GM18498 (cell line): ENCODE data around the gene HLA-B.
"Not testable (repeated sequence)": the region's sequence is repeated elsewhere in the genome, so short reads cannot be mapped to it uniquely, and the experiment has no call there.

Experiments used
- ATAC-seq: cut with Tn5 transposase; IDR thresholded peaks from one replicate; pipeline ENCODE4 v1.9.1; 2021; ENCODE audit warnings: mild to moderate bottlenecking, moderate library complexity; ENCODE audit not compliant: unreplicated experiment

Gene HLA-B

DNA sequence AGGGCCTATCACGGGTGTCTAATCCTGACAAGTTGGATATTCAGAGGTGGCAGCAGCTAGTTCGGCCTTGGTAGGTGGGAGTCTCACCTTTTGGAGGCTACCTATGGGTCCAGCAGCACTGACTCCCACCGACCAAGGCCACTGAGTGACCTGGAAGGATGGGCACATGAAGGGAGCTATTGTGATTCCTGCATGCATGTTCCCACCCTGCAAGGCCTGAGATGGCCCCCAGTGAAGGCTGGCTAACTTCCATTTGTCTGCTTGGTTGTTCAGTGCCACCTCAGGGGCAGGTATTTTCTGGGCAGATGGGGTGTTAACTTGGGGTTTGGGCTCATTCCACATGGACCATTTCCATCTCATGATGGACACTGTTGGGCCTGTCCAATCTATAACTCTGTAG, 28.1 kb upstream of the HLA-B start:
- ATAC-seq, result no peak

- no peak for ATAC-seq
These were observed 26.2 kb upstream of the HLA-B start for GRCh38 chr6:31383149-31383548.

DNA sequence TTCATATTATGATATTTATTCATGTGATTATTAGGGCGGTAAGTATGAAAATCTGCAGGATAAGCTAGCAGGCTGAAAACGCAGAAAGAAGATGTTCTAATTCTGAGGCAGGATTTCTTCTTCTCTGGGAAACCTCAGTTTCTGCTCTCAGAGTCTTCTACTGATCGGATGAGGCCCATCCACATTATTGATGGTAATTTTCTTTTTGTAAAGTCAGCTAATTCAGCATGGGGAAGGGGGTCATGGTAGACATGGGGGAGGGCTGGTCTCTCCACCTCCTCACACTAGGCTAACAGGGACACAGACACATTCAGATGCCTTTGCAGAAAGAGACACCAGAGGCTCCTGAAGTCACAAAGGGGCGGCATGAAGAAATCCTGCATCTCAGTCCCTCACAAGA, 24.7 kb upstream of the HLA-B start:
- ATAC-seq, result no peak

GRCh38 chr6:31379850-31380249, 22.9 kb upstream of the HLA-B start:
- no peak for ATAC-seq

DNA sequence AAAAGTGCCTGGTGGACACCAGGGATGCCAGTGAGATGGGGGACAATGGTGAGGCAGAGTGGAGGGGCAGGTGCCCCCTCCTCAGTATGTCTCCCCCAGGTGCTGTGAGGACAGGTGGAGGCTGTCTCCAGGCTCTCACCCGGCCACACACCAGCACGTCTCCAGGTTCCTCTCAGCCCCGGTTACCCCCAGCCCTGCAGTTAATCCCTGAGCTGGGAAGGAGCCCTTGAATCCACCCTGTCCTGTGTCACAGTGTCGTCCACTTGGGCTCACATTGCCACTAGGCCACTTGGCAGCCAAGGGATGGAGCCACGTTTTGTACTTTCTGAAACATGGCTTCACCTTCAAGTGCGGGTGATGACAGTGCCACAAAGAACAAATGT, 21.7 kb upstream of the HLA-B start:
- ATAC-seq, result no peak

- no peak for ATAC-seq
These were observed 21.2 kb upstream of the HLA-B start for GRCh38 chr6:31378062-31378720.

DNA sequence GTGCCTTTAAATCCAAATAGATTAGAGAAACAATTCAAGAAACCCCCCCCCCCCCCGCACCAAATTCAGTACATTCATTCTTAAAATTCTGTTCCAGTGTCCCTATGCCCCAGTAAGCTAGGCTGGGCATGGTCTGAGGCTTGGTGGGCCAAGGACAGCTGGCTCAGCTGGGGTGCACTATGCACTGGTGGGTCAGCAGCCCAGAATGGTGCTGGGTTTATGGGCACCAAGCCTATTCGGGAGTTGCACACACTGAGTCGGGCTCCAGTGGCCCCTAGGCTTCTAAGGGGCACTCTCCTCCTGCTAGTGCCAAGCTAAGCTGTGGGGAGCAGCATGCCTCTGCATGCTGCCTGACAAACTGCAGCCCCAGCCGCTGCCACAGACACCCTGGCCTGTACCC, 20.1 kb upstream of the HLA-B start:
- no peak for ATAC-seq

DNA sequence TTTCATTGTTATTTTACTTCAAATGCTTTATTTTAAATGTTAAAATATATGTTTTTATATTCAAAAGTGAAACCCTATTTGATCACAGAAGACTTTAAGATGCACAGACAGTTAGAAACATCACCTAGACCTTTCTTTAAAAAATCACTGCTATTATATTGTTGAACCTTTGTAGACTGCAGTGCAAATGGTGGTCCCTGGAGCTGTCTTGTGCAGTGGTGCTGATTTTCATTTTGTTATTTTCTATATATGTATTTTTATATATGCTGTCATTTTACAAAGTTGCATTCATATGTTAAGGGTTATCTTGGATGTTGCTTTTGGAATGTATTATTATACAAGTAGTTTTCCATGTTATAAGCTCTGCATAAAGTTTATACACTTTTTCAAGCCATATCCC, 18.7 kb upstream of the HLA-B start:
- ATAC-seq, result no peak

- ATAC-seq, result not testable (repeated sequence)
These were observed 17.1 kb upstream of the HLA-B start for GRCh38 chr6:31374118-31374517.

DNA sequence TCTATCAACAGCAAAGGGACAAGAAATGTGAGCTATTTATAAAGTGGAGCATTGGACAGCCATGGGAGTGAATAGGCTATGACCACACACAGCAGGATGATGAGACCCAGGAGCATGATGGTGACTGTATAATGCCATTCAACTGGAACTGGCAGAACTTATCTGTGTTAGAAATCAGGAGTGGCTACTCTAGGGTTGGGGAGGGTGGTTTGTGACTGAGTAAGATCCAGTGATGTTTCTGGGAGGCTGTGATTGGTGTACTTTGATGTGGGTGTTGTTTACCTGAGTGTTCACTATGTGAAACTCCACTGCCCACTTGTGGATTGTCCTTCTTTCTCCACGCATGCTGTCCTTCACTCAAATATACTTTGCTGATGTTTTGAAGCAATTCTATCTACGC, 11.5 kb upstream of the HLA-B start:
- ATAC-seq, result no peak

GRCh38 chr6:31366693-31367470, 9.9 kb upstream of the HLA-B start:
- no peak for ATAC-seq

- ATAC-seq, result no peak
These were observed 8.9 kb upstream of the HLA-B start for GRCh38 chr6:31365864-31366263.

DNA sequence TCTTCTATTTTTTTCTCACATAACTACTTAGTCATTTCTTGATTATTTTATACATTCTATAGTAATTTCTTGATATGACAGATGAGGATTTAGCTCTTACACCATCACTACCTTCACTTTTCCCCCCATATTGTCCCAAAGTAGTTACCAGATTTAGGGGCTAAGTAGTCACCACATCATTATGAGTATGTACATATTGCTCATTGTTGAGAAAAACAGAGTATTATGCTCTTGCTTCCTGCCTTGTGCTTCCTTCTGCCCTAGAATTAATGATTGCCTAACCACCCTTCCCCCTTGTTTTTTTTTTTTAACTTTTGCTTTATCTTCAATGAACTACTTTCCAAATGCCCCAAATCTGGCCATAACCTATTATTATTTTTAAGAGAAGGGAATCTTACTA, 6.8 kb upstream of the HLA-B start:
- no peak for ATAC-seq

DNA sequence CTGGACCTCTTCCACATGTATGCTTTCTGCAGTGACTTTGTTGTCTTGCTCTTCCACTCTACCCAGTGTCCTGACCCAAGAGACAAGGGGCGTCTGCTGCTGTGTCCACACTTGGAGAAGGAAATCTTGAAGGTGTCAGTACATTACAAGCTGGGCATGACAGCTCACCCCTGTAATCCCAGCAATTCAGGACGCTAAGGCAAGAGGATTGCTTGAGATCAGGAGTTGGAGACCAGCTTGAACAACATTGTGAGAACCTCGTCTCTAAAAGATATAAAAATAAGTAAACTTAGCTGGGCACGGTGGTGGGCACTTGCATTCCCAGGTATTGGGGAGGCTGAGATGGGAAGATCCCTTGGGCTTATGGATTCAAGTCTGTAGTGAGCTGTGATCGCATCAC, 5.8 kb upstream of the HLA-B start:
- no peak for ATAC-seq

DNA sequence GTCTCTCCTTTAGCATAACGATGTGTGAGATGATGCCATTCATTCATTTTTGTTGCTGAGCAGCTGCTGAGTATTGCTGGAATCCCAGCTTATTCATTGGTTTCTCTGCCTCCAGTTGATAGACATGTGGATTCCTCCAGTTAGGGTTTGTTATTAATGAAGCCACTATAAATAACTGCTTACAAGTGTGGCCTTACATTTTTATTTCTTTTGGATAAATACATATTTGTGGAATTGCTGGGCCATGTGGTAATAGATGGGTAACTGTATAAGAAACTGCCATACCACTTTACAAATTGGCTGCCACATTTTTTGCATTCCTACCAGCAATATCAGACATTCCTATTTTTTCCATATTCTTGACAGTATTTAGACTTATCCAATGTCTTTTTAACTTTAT, 2.6 kb upstream of the HLA-B start:
- no peak for ATAC-seq

DNA sequence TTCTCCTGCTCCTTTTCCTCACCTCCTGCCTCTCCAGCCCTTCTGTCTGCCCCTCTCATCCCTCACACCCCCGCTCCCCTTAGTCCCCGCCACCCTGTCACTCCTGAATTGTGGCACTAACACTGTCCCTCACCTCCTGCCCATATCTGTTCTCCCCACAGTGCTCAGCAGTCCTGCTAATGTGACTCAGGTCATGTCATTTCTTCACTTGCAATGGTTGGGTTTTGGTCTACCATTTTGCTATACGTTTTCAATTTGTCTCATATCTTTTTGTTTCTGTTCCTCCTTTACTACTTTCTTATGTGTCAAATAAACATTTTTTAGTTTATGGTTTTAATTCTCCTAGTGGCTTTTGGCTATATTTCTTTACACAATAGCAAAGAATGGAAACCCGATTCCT, 1.3 kb upstream of the HLA-B start:
- ATAC-seq, result no peak

DNA sequence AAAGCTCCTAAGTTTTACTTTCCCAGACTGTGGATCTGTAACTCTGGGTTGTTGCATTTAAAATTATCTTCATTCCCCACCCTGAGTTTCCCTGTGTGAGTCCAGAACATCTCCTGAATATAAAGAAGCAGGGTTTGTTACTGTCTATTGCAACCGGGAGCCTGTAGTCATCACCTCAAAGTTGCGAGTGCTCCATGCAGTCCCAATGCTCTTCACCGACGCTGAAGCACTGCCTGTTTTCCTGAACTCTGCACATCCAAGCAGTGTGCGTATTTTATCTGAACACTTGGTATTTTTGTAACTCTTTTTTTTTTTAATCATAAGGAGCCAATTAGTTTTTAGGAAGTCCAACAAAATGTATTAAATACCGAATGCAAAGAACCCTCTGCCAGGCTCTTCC, 907 bp upstream of the HLA-B start:
- ATAC-seq, result no peak

GRCh38 chr6:31356216-31356945, 598 bp downstream of the HLA-B start:
- no peak for ATAC-seq

GRCh38 chr6:31355583-31355948, 1.4 kb downstream of the HLA-B start:
- ATAC-seq, result no peak

DNA sequence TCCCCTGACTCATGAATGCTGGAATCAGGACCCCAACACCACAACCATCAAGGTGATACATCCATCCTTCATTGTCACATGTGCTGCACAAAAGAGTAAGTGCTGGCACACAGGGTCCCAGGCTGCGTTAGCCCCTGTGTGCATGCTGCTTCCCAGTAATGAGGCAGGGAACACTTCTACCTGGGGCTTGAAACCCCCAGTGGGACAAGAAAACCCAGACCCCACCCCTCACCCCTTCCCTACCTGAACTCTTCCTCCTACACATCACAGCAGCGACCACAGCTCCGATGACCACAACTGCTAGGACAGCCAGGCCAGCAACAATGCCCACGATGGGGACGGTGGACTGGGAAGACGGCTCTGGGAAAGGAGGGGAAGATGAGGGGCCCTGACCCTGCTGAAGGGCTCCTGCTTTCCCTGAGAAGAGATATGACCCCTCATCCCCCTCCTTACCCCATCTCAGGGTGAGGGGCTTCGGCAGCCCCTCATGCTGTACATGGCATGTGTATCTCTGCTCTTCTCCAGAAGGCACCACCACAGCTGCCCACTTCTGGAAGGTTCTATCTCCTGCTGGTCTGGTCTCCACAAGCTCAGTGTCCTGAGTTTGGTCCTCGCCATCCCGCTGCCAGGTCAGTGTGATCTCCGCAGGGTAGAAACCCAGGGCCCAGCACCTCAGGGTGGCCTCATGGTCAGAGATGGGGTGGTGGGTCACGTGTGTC, 2.0 kb downstream of the HLA-B start:
- no peak for ATAC-seq

- ATAC-seq, result no peak
These were observed 2.7 kb downstream of the HLA-B start for GRCh38 chr6:31354158-31354863.
